WI38 (cell line): ENCODE results near the gene KCNJ15.

Experiments used
- H3K4me3 ChIP-seq: 2 replicates; pipeline ENCODE4 v1.5.1; 2011; ENCODE audit warnings: low read depth, mild to moderate bottlenecking, control low read depth, low read length
- TF ChIP-seq, protein P1 (sequence below): IDR thresholded peaks from 2 replicates; pipeline ENCODE4 v1.5.1; 2012; ENCODE audit warnings: low read depth, mild to moderate bottlenecking, control low read depth, low read length

The KCNJ15 gene

GRCh38 chr21:38282921-38283320 lies 26.1 kb downstream of the KCNJ15 start:
- TF ChIP-seq, protein P1, sequence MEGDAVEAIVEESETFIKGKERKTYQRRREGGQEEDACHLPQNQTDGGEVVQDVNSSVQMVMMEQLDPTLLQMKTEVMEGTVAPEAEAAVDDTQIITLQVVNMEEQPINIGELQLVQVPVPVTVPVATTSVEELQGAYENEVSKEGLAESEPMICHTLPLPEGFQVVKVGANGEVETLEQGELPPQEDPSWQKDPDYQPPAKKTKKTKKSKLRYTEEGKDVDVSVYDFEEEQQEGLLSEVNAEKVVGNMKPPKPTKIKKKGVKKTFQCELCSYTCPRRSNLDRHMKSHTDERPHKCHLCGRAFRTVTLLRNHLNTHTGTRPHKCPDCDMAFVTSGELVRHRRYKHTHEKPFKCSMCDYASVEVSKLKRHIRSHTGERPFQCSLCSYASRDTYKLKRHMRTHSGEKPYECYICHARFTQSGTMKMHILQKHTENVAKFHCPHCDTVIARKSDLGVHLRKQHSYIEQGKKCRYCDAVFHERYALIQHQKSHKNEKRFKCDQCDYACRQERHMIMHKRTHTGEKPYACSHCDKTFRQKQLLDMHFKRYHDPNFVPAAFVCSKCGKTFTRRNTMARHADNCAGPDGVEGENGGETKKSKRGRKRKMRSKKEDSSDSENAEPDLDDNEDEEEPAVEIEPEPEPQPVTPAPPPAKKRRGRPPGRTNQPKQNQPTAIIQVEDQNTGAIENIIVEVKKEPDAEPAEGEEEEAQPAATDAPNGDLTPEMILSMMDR = no peak
- H3K4me3 ChIP-seq = no peak overlapping the region

GRCh38 chr21:38284216-38284615 lies 27.4 kb downstream of the KCNJ15 start:
- H3K4me3 ChIP-seq = no peak overlapping the region
- TF ChIP-seq, protein P1 = no peak

DNA sequence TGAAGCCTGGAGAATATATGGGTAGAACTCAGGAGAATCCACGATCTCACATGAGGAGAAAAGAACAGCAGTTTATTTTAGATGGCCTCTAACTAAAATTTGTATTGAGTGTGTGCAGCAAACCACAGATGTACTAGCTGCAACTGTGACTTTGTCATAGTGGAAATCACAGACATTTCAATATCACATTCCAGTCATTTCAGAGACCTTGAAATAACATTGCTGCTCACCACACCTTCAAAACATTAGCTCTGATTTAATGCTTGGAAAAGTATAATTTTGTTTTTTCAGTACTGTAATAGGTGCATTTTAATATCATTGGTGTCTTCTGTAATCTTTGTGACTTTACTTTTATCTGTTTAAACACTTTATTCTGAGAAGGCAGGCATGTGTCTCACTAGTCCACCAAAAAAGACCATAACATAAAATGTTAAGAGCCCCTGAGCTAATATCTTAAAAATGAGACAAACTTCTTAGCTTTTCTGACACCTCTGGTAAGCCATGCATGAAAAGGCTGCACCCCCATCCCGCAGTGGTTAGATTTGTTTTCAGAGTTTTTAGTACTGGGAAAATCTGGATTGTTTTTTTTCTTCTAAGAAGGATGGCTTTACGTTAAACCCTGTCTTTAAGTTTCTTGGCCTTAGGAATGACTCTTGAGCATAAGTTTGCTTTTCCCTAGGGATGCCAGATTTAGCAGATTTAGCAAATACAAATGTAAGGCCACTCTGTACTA lies 30.1 kb downstream of the KCNJ15 start:
- TF ChIP-seq, protein P1 = no peak
- H3K4me3 ChIP-seq = no peak overlapping the region

DNA sequence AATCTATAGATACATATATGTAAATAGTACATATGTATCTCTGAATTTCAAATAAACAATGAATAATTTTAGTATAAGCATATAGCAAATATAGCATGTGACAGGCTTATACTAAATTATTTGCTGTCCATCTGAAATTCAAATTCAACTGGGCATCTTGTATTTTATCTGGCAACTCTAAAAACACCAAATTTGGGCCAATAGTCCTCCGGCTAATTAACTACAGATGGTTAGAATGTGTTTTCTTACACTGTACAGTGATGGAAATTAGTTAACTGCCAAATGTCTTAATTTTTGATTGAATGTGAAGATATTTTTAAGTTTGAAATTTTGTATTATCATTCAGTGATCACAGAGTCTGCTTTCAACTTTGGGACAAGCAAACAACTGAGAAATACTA lies 30.7 kb downstream of the KCNJ15 start:
- TF ChIP-seq, protein P1 = no peak
- no peak overlapping the region for H3K4me3 ChIP-seq

DNA sequence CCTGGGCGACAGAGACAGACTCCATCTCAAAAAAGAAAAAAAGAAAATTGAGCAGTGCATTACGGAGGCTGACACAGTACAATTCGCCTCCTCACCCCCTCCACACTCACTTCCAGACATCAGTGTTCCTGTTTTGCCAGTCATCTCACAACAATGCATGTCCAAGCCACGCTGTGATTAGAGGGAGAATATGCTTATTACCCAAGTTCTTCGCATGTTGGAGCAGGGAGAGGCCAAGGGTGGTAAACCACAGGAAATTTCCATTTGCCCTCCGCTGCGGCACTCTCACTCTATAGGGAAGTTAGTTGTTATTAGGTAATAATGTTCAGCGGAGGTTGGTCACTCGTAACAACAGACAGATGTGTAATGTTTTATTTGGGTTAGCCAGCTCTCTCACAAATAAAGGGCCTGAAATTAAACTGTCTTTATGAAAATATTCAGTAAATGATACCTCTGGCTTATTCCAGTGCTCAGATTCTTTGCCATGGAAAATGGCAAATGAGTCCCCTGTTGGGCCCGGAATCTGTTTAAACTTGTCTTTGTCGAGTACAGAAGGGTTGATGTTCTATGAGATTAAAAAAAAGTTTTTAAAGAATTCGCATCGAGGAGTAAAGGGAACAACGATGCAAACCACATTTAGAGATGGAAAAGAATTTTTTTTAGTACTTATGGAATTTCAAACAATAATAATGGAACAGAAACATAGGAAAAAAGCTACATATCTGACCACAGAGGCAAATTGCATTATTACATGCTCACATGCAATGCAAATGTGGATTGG lies 33.1 kb downstream of the KCNJ15 start:
- no peak overlapping the region for H3K4me3 ChIP-seq
- TF ChIP-seq, protein P1 = no peak

- TF ChIP-seq, protein P1 = no peak
- H3K4me3 ChIP-seq = no peak overlapping the region
Observed at GRCh38 chr21:38290809-38291208, 34.0 kb downstream of the KCNJ15 start.

- TF ChIP-seq, protein P1 = no peak
Observed at GRCh38 chr21:38291874-38292273, 35.1 kb downstream of the KCNJ15 start.

More at GRCh38 chr21:38291874-38292273, 35.1 kb downstream of the KCNJ15 start:
- no peak overlapping the region for H3K4me3 ChIP-seq
